Measurements from ENCODE around the gene TBC1D22A. TPM values are rescaled to one million over a fixed set of nuclear protein-coding genes. Genes with fewer than 3 reads are reported as not detected.

TBC1D22A gene
- total and polyA plus RNA-seq, 2 experiments from 2014 or later = 15.3 to 19.8 TPM

GRCh38 chr22:46783721-46784120 lies 21.3 kb downstream of the TBC1D22A start:
- Histone ChIP-seq H3K36me3 (replicated peaks; ENCODE audit: insufficient read depth, low read depth) (no peaks in the 10 kb centered on the region), H3K79me2 (peaks cover 97% of the 10 kb centered on the region), H3K4me1 (ENCODE audit: insufficient read depth) (no peaks in the 10 kb centered on the region), H4K20me1 (ENCODE audit: insufficient read depth, poor library complexity, severe bottlenecking) (peaks cover 23% of the 10 kb centered on the region), H3K27me3 (no peaks in the 10 kb centered on the region), H3K4me3 (no peak overlapping the region), H3K4me2 (no peak overlapping the region), H3K9me3 (ENCODE audit: low read depth) (no peaks in the 10 kb centered on the region), H3K9me2 (replicated peaks; ENCODE audit: insufficient read depth) (no peaks in the 10 kb centered on the region), H2AFZ (no peak overlapping the region), H3K27ac (no peak overlapping the region)
- DNase-seq (ENCODE audit: low spot score) = no peak
- 79% methylated on average over 3 of the region's 3 CpGs for WGBS (ENCODE audit: low lambda C conversion rate, missing lambda C conversion rate)
- no peak for TF ChIP-seq EZH2phosphoT487 (IDR thresholded peaks at IDR 0.05; ENCODE audit: low read depth, severe bottlenecking, unreplicated experiment)
- TF ChIP-seq CTCF (IDR thresholded peaks at IDR 0.05; ENCODE audit: poor library complexity) = no peak
- no peak for TF ChIP-seq EZH2 (IDR thresholded peaks at IDR 0.05; ENCODE audit: borderline replicate concordance)

GRCh38 chr22:46788441-46789172 lies 26.2 kb downstream of the TBC1D22A start:
- Histone ChIP-seq H3K4me1 (ENCODE audit: insufficient read depth) (no peaks in the 10 kb centered on the region), H3K27me3 (no peaks in the 10 kb centered on the region), H3K9me3 (ENCODE audit: low read depth) (no peaks in the 10 kb centered on the region), H3K4me3 (no peak overlapping the region), H3K36me3 (replicated peaks; ENCODE audit: insufficient read depth, low read depth) (no peaks in the 10 kb centered on the region), H3K9me2 (replicated peaks; ENCODE audit: insufficient read depth) (no peaks in the 10 kb centered on the region), H2AFZ (no peak overlapping the region), H3K79me2 (peaks cover 70% of the 10 kb centered on the region), H3K27ac (no peak overlapping the region), H3K4me2 (no peak overlapping the region), H4K20me1 (ENCODE audit: insufficient read depth, poor library complexity, severe bottlenecking) (peaks cover 12% of the 10 kb centered on the region)
- 87% methylated on average over 9 of the region's 9 CpGs for WGBS (ENCODE audit: low lambda C conversion rate, missing lambda C conversion rate)
- DNase-seq (ENCODE audit: low spot score) = no peak
- TF ChIP-seq EZH2 (IDR thresholded peaks at IDR 0.05; ENCODE audit: borderline replicate concordance) (no peak), EZH2phosphoT487 (IDR thresholded peaks at IDR 0.05; ENCODE audit: low read depth, severe bottlenecking, unreplicated experiment) (no peak), CTCF (IDR thresholded peaks at IDR 0.05; ENCODE audit: poor library complexity) (no peak)

- no peak for DNase-seq (ENCODE audit: low spot score)
- Histone ChIP-seq H3K36me3 (replicated peaks; ENCODE audit: insufficient read depth, low read depth) (no peaks in the 10 kb centered on the region), H3K4me3 (no peak overlapping the region), H3K4me2 (no peak overlapping the region), H4K20me1 (ENCODE audit: insufficient read depth, poor library complexity, severe bottlenecking) (peaks cover 7% of the 10 kb centered on the region), H3K27me3 (no peaks in the 10 kb centered on the region), H3K4me1 (ENCODE audit: insufficient read depth) (no peaks in the 10 kb centered on the region), H2AFZ (no peak overlapping the region), H3K79me2 (peaks cover 56% of the 10 kb centered on the region), H3K27ac (no peak overlapping the region), H3K9me2 (replicated peaks; ENCODE audit: insufficient read depth) (no peaks in the 10 kb centered on the region), H3K9me3 (ENCODE audit: low read depth) (no peaks in the 10 kb centered on the region)
- no peak for TF ChIP-seq EZH2phosphoT487 (IDR thresholded peaks at IDR 0.05; ENCODE audit: low read depth, severe bottlenecking, unreplicated experiment)
- 90% methylated on average over 10 of the region's 10 CpGs for WGBS (ENCODE audit: low lambda C conversion rate, missing lambda C conversion rate)
Measured at GRCh38 chr22:46789992-46790391, 27.5 kb downstream of the TBC1D22A start.

- DNase-seq (ENCODE audit: low spot score) = no peak
- H3K27me3 ChIP-seq = no peaks in the 10 kb centered on the region
- H3K9me3 ChIP-seq (ENCODE audit: low read depth) = no peaks in the 10 kb centered on the region
- TF ChIP-seq EZH2phosphoT487 (IDR thresholded peaks at IDR 0.05; ENCODE audit: low read depth, severe bottlenecking, unreplicated experiment) (no peak), CTCF (IDR thresholded peaks at IDR 0.05; ENCODE audit: poor library complexity) (no peak), EZH2 (IDR thresholded peaks at IDR 0.05; ENCODE audit: borderline replicate concordance) (no peak)
- no peak overlapping the region for H3K4me2 ChIP-seq
- H3K36me3 ChIP-seq (replicated peaks; ENCODE audit: insufficient read depth, low read depth) = no peaks in the 10 kb centered on the region
- no peak overlapping the region for H3K27ac ChIP-seq
- H3K79me2 ChIP-seq = peaks cover 43% of the 10 kb centered on the region
- H3K9me2 ChIP-seq (replicated peaks; ENCODE audit: insufficient read depth) = no peaks in the 10 kb centered on the region
- no peak overlapping the region for H2AFZ ChIP-seq
- no peaks in the 10 kb centered on the region for H3K4me1 ChIP-seq (ENCODE audit: insufficient read depth)
- 88% methylated on average over 13 of the region's 13 CpGs for WGBS (ENCODE audit: low lambda C conversion rate, missing lambda C conversion rate)
- no peak overlapping the region for H3K4me3 ChIP-seq
- peaks cover 7% of the 10 kb centered on the region for H4K20me1 ChIP-seq (ENCODE audit: insufficient read depth, poor library complexity, severe bottlenecking)
Measured at GRCh38 chr22:46791201-46791731, 28.8 kb downstream of the TBC1D22A start.
